Measurements from ENCODE around the gene RIN2.

RIN2 gene

DNA sequence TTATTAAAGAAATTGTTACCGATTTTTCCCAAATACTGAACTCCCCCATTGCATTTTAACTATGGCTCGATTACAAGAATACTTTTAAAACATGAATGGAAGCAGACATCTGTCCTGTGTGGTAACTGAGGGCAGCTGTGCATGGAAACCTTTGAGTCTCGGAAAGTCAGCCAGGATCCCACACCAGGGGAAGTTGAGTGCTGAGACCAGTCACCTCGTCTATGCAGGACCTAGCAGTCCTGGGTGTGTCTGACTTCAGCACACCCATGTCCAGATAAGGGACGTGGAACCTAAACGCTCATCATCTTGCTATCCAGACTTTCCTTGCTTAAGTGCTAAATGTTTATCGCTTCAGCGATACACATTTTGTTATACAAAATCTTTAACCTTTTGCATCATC, 6.1 kb downstream of the RIN2 start:
- Histone ChIP-seq H3K36me3 (no peaks in the 10 kb centered on the region), H3K27ac (no peak overlapping the region), H3K4me3 (no peak overlapping the region), H3K4me1 (peaks cover 0 to 35% (median 18%) of the 10 kb centered on the region in 4 donors), H3K27me3 (no peaks in the 10 kb centered on the region), H3K9me3 (no peaks in the 10 kb centered on the region)
- TF ChIP-seq, protein P1, sequence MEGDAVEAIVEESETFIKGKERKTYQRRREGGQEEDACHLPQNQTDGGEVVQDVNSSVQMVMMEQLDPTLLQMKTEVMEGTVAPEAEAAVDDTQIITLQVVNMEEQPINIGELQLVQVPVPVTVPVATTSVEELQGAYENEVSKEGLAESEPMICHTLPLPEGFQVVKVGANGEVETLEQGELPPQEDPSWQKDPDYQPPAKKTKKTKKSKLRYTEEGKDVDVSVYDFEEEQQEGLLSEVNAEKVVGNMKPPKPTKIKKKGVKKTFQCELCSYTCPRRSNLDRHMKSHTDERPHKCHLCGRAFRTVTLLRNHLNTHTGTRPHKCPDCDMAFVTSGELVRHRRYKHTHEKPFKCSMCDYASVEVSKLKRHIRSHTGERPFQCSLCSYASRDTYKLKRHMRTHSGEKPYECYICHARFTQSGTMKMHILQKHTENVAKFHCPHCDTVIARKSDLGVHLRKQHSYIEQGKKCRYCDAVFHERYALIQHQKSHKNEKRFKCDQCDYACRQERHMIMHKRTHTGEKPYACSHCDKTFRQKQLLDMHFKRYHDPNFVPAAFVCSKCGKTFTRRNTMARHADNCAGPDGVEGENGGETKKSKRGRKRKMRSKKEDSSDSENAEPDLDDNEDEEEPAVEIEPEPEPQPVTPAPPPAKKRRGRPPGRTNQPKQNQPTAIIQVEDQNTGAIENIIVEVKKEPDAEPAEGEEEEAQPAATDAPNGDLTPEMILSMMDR (IDR thresholded peaks at IDR 0.05) = no peak
- intact Hi-C loops (cut with DNase I; ENCODE audit: low total_unique reads) = no loop called here
- DNase-seq = no peak

DNA sequence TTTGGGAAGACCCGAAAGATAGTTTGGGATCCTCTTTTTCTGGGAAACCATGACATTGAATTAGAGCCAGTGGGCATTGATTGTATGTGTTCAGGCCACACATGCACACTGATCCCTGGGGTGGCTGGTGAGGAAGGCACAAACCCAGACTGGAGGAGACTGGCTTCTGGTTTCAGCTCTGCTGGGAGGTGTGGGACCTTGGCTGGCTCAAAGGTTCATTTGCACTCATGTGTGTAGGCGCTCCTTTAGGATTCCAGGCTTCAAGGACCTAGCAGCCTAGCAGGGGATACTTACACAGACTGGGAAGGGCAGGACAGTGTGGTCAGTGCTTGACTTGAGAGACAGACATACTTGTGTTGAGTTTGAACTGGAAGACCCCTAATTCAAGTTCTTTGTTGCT, 7.2 kb downstream of the RIN2 start:
- peaks cover 0 to 28% (median 8%) of the 10 kb centered on the region in 4 donors for H3K4me1 ChIP-seq
- TF ChIP-seq, protein P1 (IDR thresholded peaks at IDR 0.05) = no peak
- H3K9me3 ChIP-seq = no peaks in the 10 kb centered on the region
- H3K27me3 ChIP-seq = no peaks in the 10 kb centered on the region
- peaks cover 0 to 5% (median 0%) of the 10 kb centered on the region in 3 donors for H3K36me3 ChIP-seq
- DNase-seq = no peak
- intact Hi-C loops (cut with DNase I; ENCODE audit: low total_unique reads) = no loop called here
- H3K4me3 ChIP-seq = no peak overlapping the region
- no peak overlapping the region for H3K27ac ChIP-seq

DNA sequence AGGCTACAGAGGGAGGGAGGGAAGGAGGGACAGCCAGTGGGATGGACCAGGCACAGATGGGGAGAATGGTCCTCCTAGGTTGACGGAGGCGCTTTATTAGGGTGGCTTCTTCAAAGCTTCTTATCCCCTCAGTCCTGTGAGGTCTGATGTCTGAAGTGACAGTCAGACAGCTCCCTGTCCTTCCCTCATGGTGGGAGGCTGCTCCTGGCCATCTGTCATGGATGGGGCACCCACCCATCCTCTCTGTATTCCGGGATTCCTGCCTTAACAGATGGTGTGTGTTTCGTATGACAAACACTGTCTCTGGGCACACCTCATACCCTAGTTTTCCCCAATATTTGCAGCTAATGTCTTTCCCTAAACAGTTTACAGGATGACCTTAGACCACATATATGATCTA, 7.9 kb downstream of the RIN2 start:
- Histone ChIP-seq H3K4me1 (peaks cover 0 to 21% (median 5%) of the 10 kb centered on the region in 4 donors), H3K9me3 (no peaks in the 10 kb centered on the region), H3K4me3 (no peak overlapping the region), H3K36me3 (peaks cover 0 to 5% (median 0%) of the 10 kb centered on the region in 3 donors), H3K27me3 (no peaks in the 10 kb centered on the region), H3K27ac (no peak overlapping the region)
- TF ChIP-seq, protein P1 (IDR thresholded peaks at IDR 0.05) = no peak
- intact Hi-C loops (cut with DNase I; ENCODE audit: low total_unique reads) = no loop called here
- no peak for DNase-seq

DNA sequence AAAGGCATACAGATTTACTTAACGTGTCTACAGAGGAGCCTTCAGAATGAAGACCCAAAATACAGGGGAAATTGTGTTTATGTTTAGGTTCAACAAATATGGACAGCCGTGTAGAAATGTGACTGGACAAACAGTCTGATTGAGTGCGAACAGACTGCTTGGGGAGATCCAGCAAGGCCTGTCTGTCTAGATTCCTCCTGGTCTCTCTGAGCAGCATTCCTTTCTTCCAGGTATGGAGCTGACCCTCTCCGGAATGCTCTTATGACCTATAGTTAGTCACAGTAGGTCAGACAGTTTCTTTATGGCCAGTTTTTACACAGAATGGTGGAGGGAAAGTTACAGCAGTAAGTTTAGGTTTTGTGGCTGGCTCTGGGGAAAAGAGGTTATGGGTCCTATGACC, 9.0 kb downstream of the RIN2 start:
- DNase-seq = no peak
- peaks cover 0 to 5% (median 0%) of the 10 kb centered on the region in 3 donors for H3K36me3 ChIP-seq
- H3K4me3 ChIP-seq = no peak overlapping the region
- no peaks in the 10 kb centered on the region for H3K9me3 ChIP-seq
- no peak overlapping the region for H3K27ac ChIP-seq
- TF ChIP-seq, protein P1 (IDR thresholded peaks at IDR 0.05) = no peak
- intact Hi-C loops (cut with DNase I; ENCODE audit: low total_unique reads) = no loop called here
- no peaks in the 10 kb centered on the region for H3K27me3 ChIP-seq
- H3K4me1 ChIP-seq = peaks cover 0 to 10% (median 0%) of the 10 kb centered on the region in 4 donors

DNA sequence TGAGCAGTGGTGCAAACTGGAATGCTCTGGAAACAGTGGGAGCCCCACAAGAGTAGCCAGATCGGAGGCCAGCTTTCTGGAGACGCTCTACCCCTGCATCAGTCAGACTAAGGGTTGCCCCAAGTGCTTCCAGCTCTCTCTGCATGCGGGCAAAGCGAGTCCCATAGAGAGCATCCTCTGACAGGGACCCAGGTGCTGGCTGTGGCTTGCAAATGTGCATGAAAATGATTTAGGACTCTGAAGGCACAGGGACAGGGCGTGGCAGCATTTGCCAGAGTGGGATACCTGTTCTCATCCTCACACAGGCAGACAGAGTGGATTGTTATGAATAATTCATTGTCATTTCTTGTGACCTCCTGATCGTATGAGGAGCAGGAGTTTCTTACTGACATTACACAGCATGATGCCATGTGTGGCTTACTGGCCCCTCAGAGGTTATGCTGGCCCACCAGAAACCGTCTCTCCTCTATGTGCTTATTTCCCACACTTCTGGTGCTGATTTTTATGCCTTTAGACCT, 10.3 kb downstream of the RIN2 start:
- TF ChIP-seq, protein P1 (IDR thresholded peaks at IDR 0.05) = no peak
- H3K27ac ChIP-seq = no peak overlapping the region
- peaks cover 0 to 5% (median 0%) of the 10 kb centered on the region in 3 donors for H3K36me3 ChIP-seq
- intact Hi-C loops (cut with DNase I; ENCODE audit: low total_unique reads) = no loop called here
- H3K27me3 ChIP-seq = no peaks in the 10 kb centered on the region
- H3K4me3 ChIP-seq = no peak overlapping the region
- no peak for DNase-seq
- peaks cover 0 to 8% (median 0%) of the 10 kb centered on the region in 4 donors for H3K4me1 ChIP-seq
- no peaks in the 10 kb centered on the region for H3K9me3 ChIP-seq

DNA sequence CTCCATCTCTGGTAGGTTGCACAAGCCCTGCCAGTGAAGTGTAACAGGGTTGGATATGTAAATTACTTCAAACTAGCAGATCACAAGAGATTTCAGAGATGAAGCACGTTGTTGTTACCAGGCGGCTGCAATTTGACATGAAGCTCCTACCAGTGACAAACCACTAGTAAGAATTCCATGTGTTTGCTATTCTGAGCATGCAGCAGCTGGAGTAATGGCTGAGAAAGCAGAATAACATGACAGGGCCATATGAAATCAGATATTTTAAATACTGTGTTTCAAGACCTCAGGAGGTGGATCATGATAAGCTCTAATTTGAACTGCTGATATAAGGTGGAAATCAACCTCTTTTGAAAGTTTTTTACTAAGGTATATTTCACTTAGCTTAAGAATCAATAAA, 11.4 kb downstream of the RIN2 start:
- no peak for DNase-seq
- intact Hi-C loops (cut with DNase I; ENCODE audit: low total_unique reads) = no loop called here
- no peak overlapping the region for H3K27ac ChIP-seq
- no peaks in the 10 kb centered on the region for H3K9me3 ChIP-seq
- H3K4me3 ChIP-seq = no peak overlapping the region
- no peaks in the 10 kb centered on the region for H3K27me3 ChIP-seq
- peaks cover 0 to 16% (median 4%) of the 10 kb centered on the region in 4 donors for H3K4me1 ChIP-seq
- H3K36me3 ChIP-seq = peaks cover 0 to 5% (median 0%) of the 10 kb centered on the region in 3 donors
- TF ChIP-seq, protein P1 (IDR thresholded peaks at IDR 0.05) = no peak
